SH-SY5Y (cell line): ENCODE measurements around the gene LMCD1.

Source experiments
- GATA2 ChIP-seq: IDR thresholded peaks from 2 replicates; pipeline ENCODE4 v1.6.1; 2011; ENCODE audit warnings: mild to moderate bottlenecking, low read depth, low read length
- GATA3 ChIP-seq: IDR thresholded peaks from 2 replicates; pipeline ENCODE4 v1.6.1; 2011; ENCODE audit warnings: low read depth, mild to moderate bottlenecking, low read length, moderate library complexity

Gene LMCD1

DNA sequence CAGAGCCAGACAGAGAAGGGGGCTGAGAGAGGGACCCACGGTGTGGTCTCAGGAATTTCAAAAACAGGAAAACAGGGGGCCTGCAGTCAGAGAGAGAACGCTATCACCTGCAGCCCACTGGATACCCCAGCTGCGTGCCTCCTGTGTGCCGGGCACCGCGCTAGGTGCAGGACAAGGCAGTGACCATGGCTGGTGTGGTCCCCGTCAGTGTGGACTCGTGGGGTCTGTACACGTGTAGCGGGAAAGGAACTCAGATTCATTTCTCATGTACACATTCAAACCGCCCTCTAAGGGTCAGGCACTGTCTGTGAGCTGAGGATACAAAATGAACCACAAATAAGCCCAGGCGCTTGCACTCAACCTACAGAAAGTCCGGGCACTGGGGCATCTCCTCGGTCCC lies 122.1 kb downstream of the LMCD1 start:
- TF ChIP-seq GATA2 (no peak), GATA3 (no peak)
